K562 (cell line): ENCODE results near the gene RBFOX2. TPM values are rescaled to one million over a fixed set of nuclear protein-coding genes. Genes with fewer than 3 reads are reported as not detected.

ENCODE experiments used
- ATAC-seq: fragments of 200-7000 bp; cut with Tn5 transposase; 3 replicates; pipeline ENCODE4 v1.9.1; 2020; ENCODE audit warnings: moderate library complexity
- BruUV-seq: library from RNA; stranded (reverse); fragments of 400-500 nt; replicated peaks from 2 replicates; lab custom pipeline; 2021; lab: Mats Ljungman, UMichigan
- CTCF ChIA-PET: fragments of 300-600 bp; formaldehyde crosslinking; extraction: SDS; loops from one replicate; lab custom pipeline; 2021; ENCODE audit warnings: low intra/inter-chr PET ratio; lab: Yijun Ruan, JAX
- POLR2A ChIA-PET: fragments of 300-600, 350-650 bp; sonication (Branson Sonifier 250); formaldehyde crosslinking; extraction: SDS; loops from one replicate; lab custom pipeline; 2021; ENCODE audit warnings: antibody characterized with exemption, inconsistent platforms; lab: Yijun Ruan, JAX
- DNase-seq, 4 experiments: peaks; one replicate each; pipeline versions ENCODE4 v3.0.0 to v3.0.0-alpha.2; 2011 to 2018; ENCODE audit warnings: low spot score in 3 of 4, mixed read lengths in 3 of 4; ENCODE audit errors: extremely low read depth in 1 of 4
- FAIRE-seq: peaks from 2 replicates; lab custom pipeline; 2011; peaks lifted over from hg19 to GRCh38; lab: Jason Lieb, UNC
- H2AFZ ChIP-seq: 2 replicates; pipeline ENCODE4 v1.6.0; 2011; ENCODE audit warnings: low read depth, low read length, control low read depth, inconsistent platforms
- H3K27ac ChIP-seq: fragments of 200-600 bp; 3 replicates; pipeline ENCODE4 v1.8.0; 2011; ENCODE audit warnings: low read depth, mild to moderate bottlenecking, control low read depth, inconsistent platforms, low read length, moderate library complexity, mixed read lengths; ENCODE audit errors: extremely low read depth
- H3K27me3 ChIP-seq, 2 experiments: fragments of 300-600 bp in 1 of 2; 2 replicates in 1 of 2; 3 replicates in 1 of 2; pipeline versions ENCODE4 v1.6.0 to v1.8.0; 2011; ENCODE audit warnings: inconsistent platforms in 2 of 2, low read length in 2 of 2, mild to moderate bottlenecking in 1 of 2, mixed read lengths in 1 of 2, moderate library complexity in 1 of 2; ENCODE audit not compliant: control insufficient read depth in 2 of 2, insufficient read depth in 2 of 2
- H3K36me3 ChIP-seq: fragments of 300-600 bp; 3 replicates; pipeline ENCODE4 v1.8.0; 2011; ENCODE audit warnings: mild to moderate bottlenecking, low read length, inconsistent platforms; ENCODE audit not compliant: control insufficient read depth, insufficient read depth
- H3K4me1 ChIP-seq, 2 experiments: fragments of 200-600 bp in 1 of 2; replicated peaks in 1 of 2; 2 replicates in 1 of 2; 3 replicates in 1 of 2; pipeline versions ENCODE4 v1.5.1 to v1.8.0; 2011; ENCODE audit warnings: inconsistent platforms in 2 of 2, low read length in 2 of 2, mild to moderate bottlenecking in 1 of 2, mixed read lengths in 1 of 2, moderate library complexity in 1 of 2; ENCODE audit not compliant: control insufficient read depth in 2 of 2, insufficient read depth in 2 of 2
- H3K4me2 ChIP-seq: 2 replicates; pipeline ENCODE4 v1.6.1; 2011; ENCODE audit warnings: low read length, control low read depth, inconsistent platforms, mixed read lengths; ENCODE audit not compliant: insufficient read depth
- H3K4me3 ChIP-seq: fragments of 200-600 bp; sonication (generic), shearing (Covaris generic); 2 replicates; pipeline ENCODE4 v1.5.1; 2016; ENCODE audit warnings: control low read depth, inconsistent platforms
- H3K79me2 ChIP-seq: fragments of 200-600 bp; 3 replicates; pipeline ENCODE4 v1.8.0; 2011; ENCODE audit warnings: low read length, inconsistent platforms; ENCODE audit not compliant: control insufficient read depth, insufficient read depth
- H3K9ac ChIP-seq, 2 experiments: 2 replicates each; pipeline versions ENCODE4 v1.6.0 to v1.6.1; 2011; ENCODE audit warnings: low read depth in 2 of 2, low read length in 2 of 2, control low read depth in 1 of 2, inconsistent platforms in 1 of 2, mild to moderate bottlenecking in 1 of 2, mixed read lengths in 1 of 2; ENCODE audit not compliant: insufficient read depth in 1 of 2
- H3K9me1 ChIP-seq: one replicate; pipeline ENCODE4 v1.6.0; 2011; ENCODE audit warnings: inconsistent platforms, mild to moderate bottlenecking, low read length, moderate library complexity; ENCODE audit not compliant: control insufficient read depth, insufficient read depth
- H3K9me3 ChIP-seq: replicated peaks from 2 replicates; pipeline ENCODE4 v1.5.1; 2011; ENCODE audit warnings: low read depth, low read length, inconsistent platforms; ENCODE audit not compliant: control insufficient read depth, insufficient read depth
- H4K20me1 ChIP-seq: replicated peaks from 2 replicates; pipeline ENCODE4 v1.6.1; 2011; ENCODE audit warnings: low read length, inconsistent platforms, mixed read lengths; ENCODE audit not compliant: control insufficient read depth, insufficient read depth
- ARID4B ChIP-seq: sonication (generic); formaldehyde crosslinking; IDR thresholded peaks from 2 replicates; pipeline ENCODE4 v1.8.0; 2022; ENCODE audit warnings: mild to moderate bottlenecking, missing genetic modification reagents
- EHMT2 ChIP-seq: fragments of 450-650 bp; IDR thresholded peaks from 2 replicates; pipeline ENCODE4 v1.6.1; 2018; ENCODE audit warnings: antibody characterized with exemption
- FOS ChIP-seq: IDR thresholded peaks from 3 replicates; pipeline ENCODE4 v1.6.1; 2011; ENCODE audit not compliant: insufficient read length; ENCODE audit errors: extremely low read depth
- HBP1 ChIP-seq: fragments of 450-650 bp; formaldehyde crosslinking; IDR thresholded peaks from 2 replicates; pipeline ENCODE4 v1.4.0; 2022; ENCODE audit warnings: missing genetic modification characterization
- HDAC2 ChIP-seq: fragments of 450-650 bp; IDR thresholded peaks from 2 replicates; pipeline ENCODE4 v1.6.1; 2016; ENCODE audit warnings: mild to moderate bottlenecking
- IRF9 ChIP-seq: fragments of 450-650 bp; IDR thresholded peaks from 2 replicates; pipeline ENCODE4 v1.6.1; 2016; ENCODE audit warnings: missing biosample characterization, missing genetic modification characterization
- PKNOX1 ChIP-seq: fragments of 450-650 bp; IDR thresholded peaks from 2 replicates; pipeline ENCODE4 v1.6.1; 2016
- SMAD3 ChIP-seq: fragments of 450-650 bp; formaldehyde crosslinking; conservative IDR thresholded peaks from 2 replicates; pipeline ENCODE4 v1.4.0; 2020; ENCODE audit warnings: mild to moderate bottlenecking
- SP2 ChIP-seq: IDR thresholded peaks from 2 replicates; pipeline ENCODE4 v1.6.1; 2011; ENCODE audit warnings: mild to moderate bottlenecking, low read depth, low read length, moderate library complexity; ENCODE audit not compliant: poor library complexity, severe bottlenecking; ENCODE audit errors: extremely low read depth
- TAF7 ChIP-seq: fragments of 450-650 bp; IDR thresholded peaks from 2 replicates; pipeline ENCODE4 v1.6.1; 2016; ENCODE audit warnings: missing genetic modification characterization, missing compliant biosample characterization
- ZBTB5 ChIP-seq: fragments of 450-650 bp; IDR thresholded peaks from 2 replicates; pipeline ENCODE4 v1.6.1; 2017; ENCODE audit warnings: antibody characterized with exemption
- ZNF133 ChIP-seq: fragments of 250-450 bp; sonication (Bioruptor Pico); IDR thresholded peaks from 2 replicates; pipeline ENCODE4 v1.4.0; 2020; ENCODE audit warnings: mild to moderate bottlenecking
- ZNF224 ChIP-seq: sonication (generic); formaldehyde crosslinking; IDR thresholded peaks from 2 replicates; pipeline ENCODE4 v1.8.0; 2022; ENCODE audit warnings: mild to moderate bottlenecking, missing genetic modification reagents
- ZNF3 ChIP-seq: fragments of 250-450 bp; sonication (Bioruptor Pico); IDR thresholded peaks from 2 replicates; pipeline ENCODE4 v1.5.0; 2021; ENCODE audit warnings: mild to moderate bottlenecking, moderate library complexity
- WGBS: fragments of 100-300 bp; shearing (Covaris generic); methylation state at CpG from one replicate; pipeline ENCODE4 v1.1.6; 2016; ENCODE audit warnings: low coverage, mixed read lengths; ENCODE audit not compliant: insufficient coverage; ENCODE audit errors: missing lambda C conversion rate; 5-methylcytosine and 5-hydroxymethylcytosine counted together
- in situ Hi-C: fragments of 300-500 bp; cut with MboI; formaldehyde crosslinking; loops from 4 replicates; pipeline ENCODE4 v1.15.0; 2018; ENCODE audit warnings: inconsistent platforms, mixed read lengths
- intact Hi-C: fragments of 100-400 bp; cut with micrococcal nuclease; formaldehyde crosslinking; loops from 2 replicates; pipeline ENCODE4 v1.14.2; 2022
- polyA plus RNA-seq, 8 experiments: library from polyadenylated mRNA; depleted of rRNA in 4 of 8; stranded (reverse) in 5 of 8; unstranded in 3 of 8; fragments of >200 nt; fragmentation: Nextera tagmentation in 2 of 8; fragmentation: Illumina TruSeq in 1 of 8; extraction: Ambion mirVana in 2 of 8; extraction: Trizol in 1 of 8; gene quantifications; 2 replicates each; pipeline versions ENCODE4 v1.2.1 to v1.2.3, GENCODE V29; 2011 to 2014; ENCODE audit warnings: inconsistent platforms in 1 of 8, missing spikeins in 1 of 8
- total RNA-seq, 7 experiments: library from RNA; depleted of rRNA in 6 of 7; stranded (reverse); fragments of >200 nt in 6 of 7; fragmentation: Illumina TruSeq in 2 of 7; extraction: Trizol in 2 of 7; gene quantifications; 2 replicates each; pipeline versions ENCODE4 v1.2.1 to v1.2.3, GENCODE V29; 2011 to 2021; ENCODE audit warnings: low replicate concordance in 1 of 7

The RBFOX2 gene
- total and polyA plus RNA-seq, 9 of the 15 experiments (the other 6 are each of a cell fraction or from before 2014, with no cell fraction given), result 5.8 to 24.8 (median 14.2) TPM

GRCh38 chr22:35918456-35918855, 110.2 kb downstream of the RBFOX2 start:
- CTCF ChIA-PET, result no interaction called here
- no TSS peak for BruUV-seq

More at GRCh38 chr22:35918456-35918855, 110.2 kb downstream of the RBFOX2 start:
- TF ChIP-seq SMAD3 (CRISPR knock-in tag), result no peak
- no peak for TF ChIP-seq HBP1
- TF ChIP-seq PKNOX1, result no peak
- TF ChIP-seq ARID4B (CRISPR knock-in tag), result no peak
- TF ChIP-seq HDAC2, result no peak
- no peak for TF ChIP-seq TAF7
- TF ChIP-seq ZNF3 (CRISPR knock-in tag), result no peak
- no peak for TF ChIP-seq FOS
- no peak for TF ChIP-seq ZBTB5
- TF ChIP-seq EHMT2, result no peak
- TF ChIP-seq ZNF133 (CRISPR knock-in tag), result no peak
- no peak for TF ChIP-seq ZNF224 (CRISPR knock-in tag)
- TF ChIP-seq SP2, result no peak
- TF ChIP-seq IRF9, result no peak
- Histone ChIP-seq H4K20me1 (no peaks in the 10 kb centered on the region), H3K27ac (no peak overlapping the region), H3K79me2 (peaks cover 9% of the 10 kb centered on the region; the same call in 2 of the 3 replicates), H3K36me3 (no peaks in the 10 kb centered on the region), H3K4me2 (no peak overlapping the region), H3K27me3 (no peaks in the 10 kb centered on the region), H3K9me1 (no peaks in the 10 kb centered on the region), H3K9me3 (no peaks in the 10 kb centered on the region), H2AFZ (no peak overlapping the region), H3K4me3 (no peak overlapping the region), H3K4me1 (peaks cover 0 to 13% of the 10 kb centered on the region in 2 experiments; a peak in 2 of 5 replicates), H3K9ac (no peak overlapping the region)
- intact Hi-C loops (loop anchor here (10.0 kb wide), 1 partner anchor 74 kb away; no protein-coding TSS in a partner anchor), in situ Hi-C loops (no loop called here)
- FAIRE-seq, result no peak
- DNase-seq, result no peak
- 70% methylated on average over 3 of the region's 3 CpGs for WGBS
- no peak for ATAC-seq
- POLR2A ChIA-PET, result no interaction called here
